ENCODE measurements around the gene MED12L.

The MED12L gene

DNA sequence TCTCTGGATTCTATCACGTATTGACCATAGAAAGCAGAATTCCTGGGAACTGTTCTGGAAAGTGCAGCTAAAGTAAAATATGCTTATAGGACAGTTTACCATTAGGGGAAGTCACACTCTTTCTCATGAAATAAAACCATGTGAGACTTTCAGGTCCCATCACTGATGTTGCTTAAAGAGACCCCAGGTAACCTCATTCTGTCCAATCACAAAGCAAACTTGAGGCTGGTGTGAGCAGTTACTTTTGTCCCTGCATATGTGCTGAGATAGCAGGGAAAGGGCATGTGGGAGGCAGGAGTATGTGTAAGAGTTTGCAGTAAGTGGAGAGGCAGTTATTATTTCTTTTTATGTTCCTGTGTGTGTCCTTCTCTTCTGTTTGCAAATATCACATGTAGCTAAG, 215.1 kb downstream of the MED12L start:
- no peak for DNase-seq (ENCODE audit: low spot score)

DNA sequence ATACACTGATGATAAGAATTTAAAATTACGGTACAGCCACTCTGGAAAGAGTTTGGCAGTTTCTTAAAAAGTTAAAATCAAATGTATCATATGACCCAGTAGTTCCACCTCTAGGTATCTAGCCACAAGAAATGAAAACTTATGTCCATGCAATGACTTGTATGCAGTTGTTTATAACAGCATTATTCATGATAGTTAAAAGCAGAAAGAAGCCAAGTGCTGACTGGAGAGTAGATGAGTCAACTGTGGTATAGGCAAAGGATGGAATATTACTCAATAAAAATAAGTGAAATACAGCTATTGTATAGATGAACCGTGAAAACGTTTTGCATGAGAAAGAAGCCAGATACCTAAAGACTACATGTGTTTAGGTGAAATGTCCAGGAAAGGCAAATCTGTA, 216.3 kb downstream of the MED12L start:
- peak; percentile 22 for DNase-seq (ENCODE audit: low spot score)

DNA sequence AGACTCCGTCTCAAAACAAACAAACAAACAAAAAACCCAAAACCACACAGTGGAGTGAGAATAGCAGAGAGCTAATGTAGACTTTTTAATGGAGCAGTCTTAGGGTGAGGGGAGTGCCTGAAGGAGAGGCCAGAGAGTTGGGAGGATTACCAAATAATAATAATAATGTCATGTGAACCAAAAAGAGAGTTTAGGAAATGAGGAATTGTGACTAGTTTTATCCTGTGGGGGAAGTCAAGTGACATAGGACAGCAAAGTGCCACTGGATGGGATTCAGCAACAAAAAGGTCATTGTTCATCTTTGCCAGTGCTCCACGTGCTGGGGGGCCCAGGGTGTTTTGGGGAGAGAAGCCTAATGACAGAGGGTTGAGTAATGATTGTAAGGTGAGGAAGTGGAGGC, 218.3 kb downstream of the MED12L start:
- no peak for DNase-seq (ENCODE audit: low spot score)

DNA sequence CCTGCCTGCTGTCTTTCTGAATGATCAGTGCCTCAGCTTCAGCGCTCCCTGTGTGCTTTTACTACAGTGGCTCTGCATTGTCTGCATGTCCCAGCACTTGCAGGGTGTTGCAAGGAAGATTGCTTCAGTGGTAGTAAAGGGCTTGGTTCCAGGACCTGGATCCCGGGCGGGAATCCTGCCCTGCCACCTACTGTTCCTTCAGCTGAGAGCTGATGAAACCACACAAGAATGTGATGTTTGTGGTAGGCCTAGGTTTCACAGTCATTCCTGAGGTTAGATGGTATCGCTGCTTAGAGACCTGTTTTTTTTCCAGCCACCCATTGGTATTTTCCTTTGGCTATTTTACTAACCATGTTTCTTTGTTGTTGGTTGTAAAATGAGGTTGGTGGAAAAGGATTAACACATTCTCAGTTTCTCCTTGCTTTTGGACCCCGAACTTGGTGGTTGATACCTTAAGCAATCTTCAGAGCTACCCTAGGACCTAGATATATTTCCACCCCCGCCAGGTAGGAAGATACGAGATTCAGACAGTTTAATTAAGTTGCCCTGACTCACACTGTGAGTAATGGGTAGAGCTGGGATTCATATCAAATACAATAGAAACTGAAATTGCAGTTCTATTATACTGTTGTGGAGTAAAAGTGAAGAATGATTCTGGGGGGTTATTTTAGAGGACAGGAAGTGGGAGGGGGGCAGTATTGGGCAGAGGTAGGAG, 219.8 kb downstream of the MED12L start:
- DNase-seq (ENCODE audit: low spot score) = peak; percentile 84

DNA sequence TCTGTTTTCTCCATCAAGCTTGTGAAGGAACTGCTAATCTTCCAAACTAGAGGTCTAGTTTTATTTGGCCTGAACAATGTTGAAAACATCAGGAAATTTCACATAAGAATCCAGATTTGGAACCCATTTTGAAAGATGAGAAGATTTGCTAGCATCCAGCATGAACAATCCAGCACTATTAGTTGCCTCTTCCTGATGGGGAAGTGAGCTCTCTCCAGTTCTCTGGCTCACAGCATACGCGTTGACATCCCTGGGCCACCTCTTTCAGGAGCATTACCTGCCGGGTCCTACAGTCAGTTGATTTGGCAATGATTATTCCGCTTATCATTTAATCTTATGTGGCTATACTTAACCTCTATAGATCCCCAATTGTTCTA, 220.3 kb downstream of the MED12L start:
- DNase-seq (ENCODE audit: low spot score) = no peak

DNA sequence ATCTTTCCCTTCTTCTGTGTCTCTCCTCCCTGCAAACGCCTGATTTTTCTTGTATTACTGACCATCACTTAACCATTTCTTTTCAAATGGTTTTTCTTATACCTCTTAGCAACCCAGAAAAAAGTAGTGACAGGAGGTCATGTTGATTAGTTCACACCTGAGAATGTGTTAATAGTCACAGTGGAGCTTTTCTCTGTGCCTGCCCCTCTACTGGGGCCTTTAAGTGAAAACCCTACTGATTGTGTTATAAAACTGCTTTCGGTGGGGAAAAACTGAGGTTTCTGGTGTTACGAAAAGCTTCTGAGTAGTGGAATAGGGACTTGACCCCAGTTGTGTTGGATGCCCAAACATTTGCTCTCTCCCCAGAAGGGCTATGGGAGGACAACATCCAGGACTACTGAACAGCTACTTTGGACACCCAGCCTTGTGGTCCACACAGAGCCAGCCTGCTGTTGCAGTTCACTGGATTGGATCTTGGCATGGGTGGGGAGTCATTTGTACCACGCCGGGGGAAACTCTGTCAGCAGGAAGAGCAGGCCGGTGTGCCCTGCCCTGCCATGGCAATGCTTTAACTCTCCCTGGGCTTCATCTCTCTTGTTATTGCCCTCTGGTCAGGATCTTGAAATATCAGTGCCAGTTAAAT, 220.8 kb downstream of the MED12L start:
- DNase-seq (ENCODE audit: low spot score) = no peak

DNA sequence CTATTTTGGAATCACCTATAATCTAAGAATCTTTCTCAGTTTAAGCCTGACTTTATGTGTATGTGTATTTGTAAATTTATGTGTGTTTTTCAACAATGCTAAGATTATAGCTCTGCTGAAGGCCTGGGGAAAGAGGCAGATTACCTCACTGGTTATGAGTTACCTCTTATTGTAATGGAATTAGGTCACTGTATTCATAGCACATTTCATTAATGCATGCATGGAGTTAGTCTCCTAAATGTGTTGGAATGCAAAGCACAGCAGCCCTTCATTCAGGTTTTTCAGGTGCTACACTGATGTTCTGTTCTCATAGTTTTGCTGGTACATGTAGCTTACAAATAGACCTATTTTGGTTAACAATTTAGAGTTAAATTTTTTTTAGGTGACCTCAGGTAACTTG, 221.7 kb downstream of the MED12L start:
- no peak for DNase-seq (ENCODE audit: low spot score)

DNA sequence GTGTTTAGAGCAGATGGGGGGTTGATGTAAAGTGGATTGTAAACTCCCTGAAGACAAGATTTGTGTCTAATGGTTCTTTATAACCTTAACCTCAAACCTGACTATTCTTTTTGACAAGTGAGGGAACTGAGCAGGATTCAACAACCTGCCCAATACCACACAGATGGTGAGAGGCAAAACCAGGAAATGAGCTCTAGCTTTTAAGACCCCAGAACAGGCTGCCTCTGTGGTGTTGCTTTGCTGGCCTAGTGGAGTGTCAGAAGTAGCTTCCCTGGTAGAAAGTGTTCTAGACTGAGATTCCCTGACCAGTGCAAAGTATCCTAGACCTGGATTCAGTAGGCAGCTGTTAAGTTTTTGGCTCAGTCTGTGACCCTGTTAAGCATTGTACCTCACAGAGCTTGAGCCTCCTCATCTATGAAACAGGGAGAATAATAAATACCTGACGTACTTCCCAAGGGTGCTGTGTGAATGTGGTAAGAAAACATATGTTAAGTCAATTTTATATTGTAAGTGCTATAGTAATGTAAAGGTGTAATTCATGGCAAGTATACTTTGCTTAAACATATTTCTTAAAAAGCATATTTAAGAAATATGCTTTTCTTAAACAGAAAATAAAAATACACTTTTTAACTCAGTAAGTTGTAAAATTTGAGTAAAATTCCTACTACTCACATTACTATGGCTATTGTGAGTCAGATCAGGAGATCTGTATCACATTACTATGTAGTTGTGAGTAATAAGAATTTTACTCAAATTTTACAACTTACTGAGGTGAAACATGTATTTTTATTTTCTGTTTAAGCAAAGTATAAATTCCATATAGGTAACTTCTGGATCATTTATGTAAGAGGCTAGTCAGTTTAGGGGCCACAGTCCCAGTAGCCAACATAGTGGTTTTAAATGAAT, 222.4 kb downstream of the MED12L start:
- no peak for DNase-seq (ENCODE audit: low spot score)

DNA sequence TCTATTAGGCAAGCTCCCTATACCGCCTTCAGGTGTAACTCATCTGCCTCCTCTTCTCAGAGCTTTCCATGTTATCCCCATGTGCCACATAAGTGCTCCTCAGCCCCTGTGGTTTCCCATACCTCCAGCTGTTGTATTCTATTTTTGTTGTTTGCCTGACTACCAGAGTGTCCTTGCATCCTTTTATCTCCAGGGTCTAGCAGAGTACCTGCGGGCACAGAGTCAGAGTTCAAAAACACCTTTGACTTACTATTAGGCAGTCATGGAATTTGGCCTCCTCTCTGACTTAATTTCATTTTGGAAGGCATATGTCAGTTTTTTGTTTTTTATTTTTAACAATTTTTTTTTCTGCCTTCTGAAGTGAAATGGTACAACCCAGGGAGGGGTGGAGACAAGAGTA, 224.1 kb downstream of the MED12L start:
- DNase-seq (ENCODE audit: low spot score) = no peak

DNA sequence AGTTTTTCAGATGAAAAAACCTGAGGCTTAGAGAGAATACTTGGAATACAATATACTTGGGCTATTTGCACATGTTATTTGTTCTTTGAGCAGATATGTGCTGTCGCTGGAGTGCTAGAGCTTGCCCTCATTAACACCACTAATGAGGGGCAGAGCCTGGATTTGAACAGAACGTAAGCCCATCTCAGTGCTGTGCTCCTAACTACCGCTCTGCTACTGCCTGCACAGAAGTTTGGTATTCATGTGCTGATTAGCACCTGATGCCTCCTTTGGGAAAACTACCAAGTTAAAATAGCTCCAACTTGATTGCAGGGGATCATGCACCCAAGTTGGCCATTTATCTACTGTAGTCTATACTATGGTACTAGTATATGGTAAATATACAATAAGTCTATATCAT, 227.5 kb downstream of the MED12L start:
- DNase-seq (ENCODE audit: low spot score) = no peak

DNA sequence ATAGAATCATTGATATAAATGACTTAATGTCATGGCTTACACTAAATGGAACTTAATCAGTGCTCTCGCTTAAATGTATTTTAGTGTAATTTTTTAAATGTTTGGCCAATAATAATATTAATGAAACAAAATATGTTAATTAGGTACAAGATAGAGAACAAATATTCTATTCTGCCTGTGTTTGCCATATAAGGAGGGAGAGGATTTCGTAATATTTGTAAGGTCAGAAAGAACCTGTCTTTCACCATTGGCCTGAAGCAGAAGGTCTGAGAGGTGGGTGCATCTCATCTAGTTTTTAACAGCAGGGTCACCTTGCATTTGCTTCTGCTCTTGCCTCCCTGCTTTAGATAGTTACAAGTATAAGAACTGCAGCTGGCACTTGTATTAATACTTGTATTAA, 228.7 kb downstream of the MED12L start:
- no peak for DNase-seq (ENCODE audit: low spot score)

DNA sequence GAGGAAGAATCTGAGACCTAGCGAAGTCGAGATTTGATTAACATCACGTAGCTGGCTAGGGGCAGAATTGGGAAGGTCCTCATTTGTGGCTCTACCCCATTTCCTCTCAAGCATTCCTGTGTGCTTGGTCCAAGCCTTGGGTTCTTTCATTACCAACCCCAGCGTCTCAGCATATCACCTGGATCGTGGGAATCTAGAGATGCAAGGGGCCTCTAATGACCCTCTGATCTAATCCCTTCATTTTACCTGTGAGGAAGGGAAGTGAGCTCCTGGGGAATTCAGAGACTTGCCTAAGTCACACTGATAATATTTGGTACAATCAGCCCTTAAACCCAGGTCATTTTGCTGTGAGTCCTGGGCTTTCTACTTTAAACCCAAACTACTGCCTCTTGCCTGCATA, 229.1 kb downstream of the MED12L start:
- DNase-seq (ENCODE audit: low spot score) = no peak

DNA sequence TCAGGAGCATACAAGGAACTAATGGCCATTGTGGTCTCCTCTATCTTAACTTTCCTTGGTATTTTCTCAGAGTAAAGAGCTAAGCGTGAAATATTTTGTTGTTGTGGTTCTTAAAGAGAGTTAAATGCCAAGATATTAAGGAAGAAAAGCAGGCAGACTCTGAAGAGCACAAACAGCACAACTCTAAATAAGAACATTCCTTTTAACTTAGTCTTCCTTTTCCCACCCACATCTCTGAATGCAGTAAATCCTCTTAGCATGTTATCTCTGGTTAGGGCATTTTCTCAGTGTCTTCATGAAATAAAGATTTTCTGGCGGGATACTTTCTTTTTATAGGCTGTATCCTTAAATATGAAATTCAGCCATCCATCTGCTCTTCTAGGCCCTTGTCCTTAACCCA, 229.7 kb downstream of the MED12L start:
- no peak for DNase-seq (ENCODE audit: low spot score)

DNA sequence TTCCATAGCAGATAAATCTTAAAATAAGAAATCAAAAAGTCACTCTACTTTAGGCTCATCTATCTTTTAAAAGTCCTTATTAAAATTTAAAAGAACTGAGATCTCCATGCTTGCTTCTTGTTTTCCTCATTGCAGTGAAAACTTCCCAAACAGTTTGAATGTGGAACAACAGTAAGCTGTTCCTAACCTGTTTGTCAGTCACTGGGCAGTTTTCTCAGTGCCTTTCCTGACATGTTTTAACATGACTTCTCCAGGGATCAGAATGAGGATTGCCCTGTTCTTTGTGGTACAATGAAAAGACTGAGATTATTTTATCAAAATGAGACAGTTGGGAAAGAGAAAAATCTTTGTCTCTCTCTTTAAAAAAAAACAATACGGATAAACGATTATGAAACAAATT, 230.4 kb downstream of the MED12L start:
- DNase-seq (ENCODE audit: low spot score) = no peak

DNA sequence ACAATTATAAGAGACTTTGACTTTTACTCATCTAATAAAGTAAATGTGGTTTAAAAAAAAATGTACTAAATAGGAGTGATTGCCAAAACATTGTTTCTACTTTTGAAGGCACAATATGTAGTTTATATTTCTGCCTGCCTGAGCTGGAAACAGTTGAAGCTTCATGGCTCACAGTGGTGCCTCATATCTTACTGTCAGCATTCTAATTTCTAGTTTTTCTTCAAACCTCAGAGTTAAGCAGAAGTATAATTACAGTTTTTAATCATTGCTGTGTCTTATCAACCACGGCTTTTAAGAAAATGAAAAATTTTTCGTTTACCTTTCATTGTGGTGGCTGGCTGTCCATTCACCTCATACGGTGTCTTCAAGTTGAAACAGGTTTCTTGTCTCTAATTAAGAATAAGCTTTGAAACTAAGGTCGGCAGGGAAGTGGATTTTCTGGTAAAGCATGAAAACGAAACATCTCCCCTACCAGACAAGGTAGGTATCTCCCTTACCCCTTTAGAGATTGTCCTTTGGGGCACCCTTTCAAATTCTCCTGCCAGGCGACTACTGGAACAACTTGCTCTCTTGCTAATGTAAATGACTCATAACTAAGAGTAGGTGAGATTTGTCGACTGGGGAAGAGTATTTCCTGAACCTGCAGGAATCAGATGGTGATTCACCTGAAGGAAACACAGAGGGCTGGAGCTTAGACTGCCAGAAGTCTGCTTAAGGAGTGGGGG, 231.0 kb downstream of the MED12L start, which contains the start of gene GPR87:
Gene GPR87, minus strand, starts transcription at position 554 of the 725 bp plus-strand sequence. CDS start 16,720 bp downstream, outside the sequence.
- no peak for DNase-seq (ENCODE audit: low spot score)

DNA sequence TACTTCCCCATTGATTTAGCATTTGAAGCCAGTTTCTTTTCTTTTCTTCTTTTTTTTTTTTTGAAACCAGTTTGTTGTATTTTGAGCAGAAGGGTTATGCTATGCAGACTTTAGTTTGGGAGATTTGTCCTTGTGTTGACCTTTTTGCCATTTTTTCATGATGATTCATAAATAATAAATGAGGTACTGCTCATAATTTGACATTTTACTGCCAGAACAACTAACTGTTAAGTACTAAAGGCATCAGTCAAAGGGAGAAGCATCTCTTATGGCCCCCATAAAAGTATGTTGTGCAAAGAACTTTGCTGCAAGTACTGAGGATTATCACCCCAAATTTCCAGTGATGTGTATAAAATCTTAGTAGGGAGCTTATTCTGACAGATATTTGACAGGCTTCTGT, 232.8 kb downstream of the MED12L start:
- no peak for DNase-seq (ENCODE audit: low spot score)

DNA sequence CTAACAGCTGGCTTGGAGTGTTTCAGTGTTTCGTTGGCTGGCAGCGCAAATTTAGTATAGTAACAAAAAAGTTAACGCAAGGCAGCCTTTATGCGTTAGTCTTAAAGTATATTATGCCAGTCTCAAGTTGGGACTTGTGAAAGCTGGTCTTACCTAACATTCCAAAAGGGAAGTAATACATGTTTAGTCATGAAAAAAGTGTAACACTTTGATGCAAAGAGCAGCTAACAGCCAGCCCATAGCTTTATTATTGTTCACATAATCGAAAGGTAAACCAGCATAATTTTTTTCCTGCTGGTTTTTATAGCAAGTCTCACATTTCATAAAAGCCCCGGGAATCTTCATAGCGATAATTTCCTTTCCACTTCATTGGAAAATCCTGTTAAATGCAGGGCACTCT, 233.5 kb downstream of the MED12L start:
- no peak for DNase-seq (ENCODE audit: low spot score)

DNA sequence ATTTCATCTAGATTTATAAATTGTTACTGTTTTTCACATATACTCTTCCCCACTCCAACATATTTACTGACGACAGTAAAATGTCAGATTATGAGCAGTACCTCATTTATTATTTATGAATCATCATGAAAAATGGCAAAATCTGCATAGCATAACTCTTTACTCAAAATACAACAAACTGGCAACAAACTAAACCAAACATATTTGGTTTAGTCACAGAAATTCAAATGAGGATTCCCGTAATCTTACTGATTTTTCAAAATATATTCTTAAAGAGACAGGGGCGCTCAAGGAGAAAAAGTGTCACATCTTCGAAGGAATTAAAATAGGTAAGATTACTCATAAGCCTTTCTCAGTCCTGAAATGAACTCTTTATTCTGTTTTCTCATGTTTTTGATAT, 234.2 kb downstream of the MED12L start:
- no peak for DNase-seq (ENCODE audit: low spot score)

DNA sequence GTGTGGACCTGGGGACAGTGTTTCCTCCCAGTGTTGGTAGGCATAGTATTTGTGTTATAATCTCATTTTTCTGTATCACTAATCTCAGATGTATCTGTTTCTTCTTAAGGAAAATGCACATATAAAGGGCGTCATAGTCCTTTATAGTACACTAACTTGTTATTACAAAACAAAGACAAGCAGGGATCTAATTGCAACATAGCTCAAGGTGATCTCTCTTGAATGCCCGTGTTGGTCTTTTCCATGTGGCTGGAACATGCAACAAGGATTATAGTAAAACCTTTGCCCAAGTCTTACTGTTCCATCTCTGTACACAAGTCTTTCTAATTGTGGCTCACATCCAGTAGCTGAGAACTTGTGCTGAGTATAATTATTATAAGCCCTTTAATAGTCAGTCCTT, 234.7 kb downstream of the MED12L start:
- DNase-seq (ENCODE audit: low spot score) = no peak

DNA sequence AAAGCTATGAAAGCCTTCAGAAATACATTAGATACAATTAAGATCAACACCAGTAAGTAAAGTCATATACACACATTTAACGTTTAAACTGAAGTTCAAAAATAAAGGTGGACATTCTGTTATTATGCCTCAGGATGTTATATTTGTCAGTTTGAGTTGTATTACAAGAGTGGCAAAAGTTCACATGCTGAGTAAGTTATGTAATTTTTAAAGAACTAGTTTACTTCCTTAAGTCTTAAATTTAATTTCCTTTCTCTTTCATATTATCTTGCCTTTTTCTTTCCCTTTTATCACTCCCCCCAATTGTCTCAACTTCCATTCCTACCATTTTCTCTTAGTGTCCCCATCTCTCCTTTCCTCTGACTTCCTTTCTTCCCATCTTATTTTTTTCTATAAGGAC, 236.1 kb downstream of the MED12L start:
- DNase-seq (ENCODE audit: low spot score) = no peak

DNA sequence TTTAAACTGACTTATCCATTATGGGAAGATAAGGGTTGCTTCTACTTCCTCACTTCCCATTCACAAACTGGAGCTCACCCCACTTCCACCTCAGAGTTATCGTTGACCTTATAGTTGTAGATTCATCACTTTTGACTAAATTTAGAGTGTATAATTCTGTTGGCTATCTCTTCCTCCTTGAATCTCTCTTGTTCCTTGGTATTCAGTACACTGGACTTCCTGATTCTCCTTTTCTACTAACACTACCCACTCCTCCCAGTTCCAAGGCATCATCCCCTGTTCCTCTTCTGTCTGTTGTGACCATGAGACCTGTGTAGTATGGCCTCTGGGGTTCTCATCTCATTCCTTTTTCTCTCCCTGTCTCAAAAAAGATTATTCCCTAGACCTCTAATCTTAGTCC, 237.0 kb downstream of the MED12L start:
- DNase-seq (ENCODE audit: low spot score) = no peak

DNA sequence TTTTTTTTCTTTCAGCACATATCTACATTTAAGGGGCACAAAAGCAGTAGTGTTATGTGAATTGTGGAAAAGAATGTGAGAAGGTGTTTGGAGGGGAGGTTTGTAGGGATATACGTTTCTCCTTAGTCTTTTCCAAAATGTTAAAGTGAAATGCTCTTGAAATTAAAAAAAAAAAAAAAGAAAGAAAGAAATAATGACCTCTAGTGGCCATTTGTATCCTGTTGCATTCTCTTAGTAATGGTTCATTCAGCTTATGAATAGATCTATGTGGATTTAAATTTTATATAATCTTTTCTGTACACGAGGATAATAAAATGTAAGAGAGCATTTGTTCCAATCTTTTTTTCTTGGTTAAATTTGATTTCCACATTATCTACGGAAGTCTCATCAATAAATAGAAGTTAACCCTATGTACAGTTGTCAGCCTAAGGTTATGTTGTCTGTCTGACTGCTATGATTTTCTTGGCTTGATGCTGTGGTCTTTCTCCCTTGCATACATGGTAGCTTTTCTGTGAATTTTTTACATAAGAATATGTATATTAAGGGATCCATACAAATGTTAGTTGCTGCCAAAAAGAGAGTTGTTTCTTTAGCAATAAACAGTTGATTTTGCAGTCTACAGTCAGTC, 242.2 kb downstream of the MED12L start:
- no peak for DNase-seq (ENCODE audit: low spot score)

Data from AG08396 (cell line).